IPS-11a (cell line): ENCODE measurements around the gene NDUFC2.
"Not testable (repeated sequence)": the region's sequence is repeated elsewhere in the genome, so short reads cannot be mapped to it uniquely, and the experiment has no call there.

Source experiments
- H3K4me3 ChIP-seq: one replicate; pipeline ENCODE4 v1.5.1; 2013; ENCODE audit warnings: low read depth, low read length, control low read depth

NDUFC2 gene

DNA sequence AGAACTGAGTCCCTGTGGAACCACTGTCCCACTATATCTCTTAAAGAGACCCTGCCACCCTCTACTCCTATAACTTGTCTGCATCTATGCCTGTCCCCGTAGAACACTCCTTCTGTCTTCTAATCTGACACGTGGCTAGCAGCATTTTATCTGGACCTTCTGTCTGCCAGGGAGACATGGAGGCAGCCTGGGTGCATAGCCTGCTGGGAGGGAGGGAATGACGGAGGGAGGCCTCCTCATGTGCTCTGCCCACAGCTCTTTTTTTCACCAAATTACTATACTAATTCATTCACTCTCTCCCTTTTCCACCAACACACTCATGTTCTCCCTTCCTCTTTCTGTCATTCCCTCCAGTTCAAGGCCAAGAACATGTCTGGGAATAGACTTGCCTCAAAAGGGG, 23.6 kb downstream of the NDUFC2 start:
- no peak overlapping the region for H3K4me3 ChIP-seq

DNA sequence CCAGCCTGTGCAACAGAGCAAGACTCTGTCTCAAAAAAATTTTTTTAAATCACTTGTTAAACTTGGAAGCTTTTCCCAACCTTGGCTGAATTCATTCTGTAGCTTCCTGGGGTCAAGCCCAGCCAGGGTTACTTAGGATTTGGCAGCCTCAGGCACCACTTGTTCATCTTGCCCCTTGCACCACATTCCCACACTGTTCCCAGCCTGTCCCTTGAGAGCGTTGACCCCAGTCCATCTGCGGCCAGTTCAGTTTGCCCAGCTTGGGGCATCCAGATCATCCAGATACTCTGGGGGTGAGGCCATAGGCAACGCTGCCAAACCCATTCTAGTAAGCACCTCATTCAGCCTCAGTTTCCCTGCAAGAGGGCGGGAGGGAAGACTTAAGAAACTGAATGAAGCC, 24.7 kb downstream of the NDUFC2 start:
- no peak overlapping the region for H3K4me3 ChIP-seq

GRCh38 chr11:78050964-78051831, 28.5 kb downstream of the NDUFC2 start:
- H3K4me3 ChIP-seq, result no peak overlapping the region

DNA sequence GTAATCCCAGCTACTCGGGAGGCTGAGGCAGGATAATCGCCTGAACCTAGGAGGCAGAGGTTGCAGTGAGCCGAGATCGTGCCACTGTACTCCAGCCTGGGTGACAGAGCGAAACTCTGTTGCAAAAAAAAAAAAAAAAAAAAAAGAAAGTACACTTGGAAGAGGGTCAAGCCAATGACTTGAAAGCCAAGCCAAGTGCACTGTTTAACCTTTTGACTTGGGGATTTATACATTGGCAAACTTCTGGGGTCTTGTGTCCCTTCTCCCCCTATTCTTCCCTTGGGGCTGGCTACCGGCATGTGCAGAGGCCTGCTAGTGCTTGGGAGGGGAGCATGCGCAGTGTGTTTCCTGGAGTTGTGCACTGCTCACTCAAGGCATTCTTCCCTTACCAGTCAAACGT, 30.3 kb downstream of the NDUFC2 start:
- no peak overlapping the region for H3K4me3 ChIP-seq

- no peak overlapping the region for H3K4me3 ChIP-seq
Observed at GRCh38 chr11:78048561-78048960, 31.1 kb downstream of the NDUFC2 start.

GRCh38 chr11:78046486-78046854, 33.2 kb downstream of the NDUFC2 start:
- H3K4me3 ChIP-seq, result no peak overlapping the region

DNA sequence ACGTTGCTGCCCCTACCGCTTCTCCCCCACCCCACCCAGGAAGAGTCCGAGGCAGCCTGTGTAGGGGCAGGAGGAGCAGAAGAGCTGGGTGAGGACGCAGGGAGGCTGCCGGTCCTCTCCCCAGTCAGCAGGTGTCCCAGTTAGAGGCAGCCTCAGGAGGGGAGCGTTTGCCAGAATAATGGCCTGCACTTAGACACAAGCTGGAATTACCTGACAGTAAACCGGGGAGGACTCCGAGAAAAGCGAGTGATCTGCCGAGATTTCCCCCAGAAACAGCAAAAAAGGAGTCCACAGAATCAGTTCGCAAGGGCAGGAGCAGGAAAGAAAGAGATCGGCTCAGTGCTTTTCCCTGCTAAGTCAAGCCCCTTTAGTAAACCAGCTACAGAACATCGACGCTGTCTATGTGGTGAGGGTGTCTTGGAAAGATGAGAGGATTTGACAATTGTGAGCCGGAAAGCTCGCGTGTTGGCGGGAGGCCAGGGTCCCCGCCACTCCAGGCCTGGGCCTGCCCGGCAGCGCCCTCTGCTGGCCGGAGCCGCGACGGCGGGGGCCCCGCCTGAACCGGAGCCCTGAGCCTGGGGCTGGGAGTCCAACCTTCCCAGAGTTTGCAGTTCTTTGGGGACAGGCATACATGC, 33.7 kb downstream of the NDUFC2 start:
- H3K4me3 ChIP-seq, result no peak overlapping the region

DNA sequence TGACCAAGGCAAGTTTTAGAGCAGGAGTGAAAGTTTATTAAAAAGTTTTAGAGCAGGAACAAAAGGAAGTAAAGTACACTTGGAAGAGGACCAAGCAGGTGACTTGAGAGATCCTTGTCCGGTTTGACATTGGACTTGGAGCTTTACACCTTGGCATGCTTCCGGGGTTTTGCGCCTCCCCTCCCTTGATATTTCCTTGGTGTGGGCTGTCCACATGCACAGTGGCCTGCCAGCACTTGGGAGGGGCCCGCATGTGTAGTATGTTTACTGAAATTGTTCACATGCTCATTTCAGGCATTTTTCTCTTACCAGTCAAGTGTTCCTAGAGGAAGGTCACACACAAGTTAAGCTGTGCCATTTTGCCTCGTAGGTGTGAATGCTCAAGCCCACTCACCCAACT, 35.0 kb downstream of the NDUFC2 start:
- H3K4me3 ChIP-seq, result no peak overlapping the region

GRCh38 chr11:78041843-78042440, 37.7 kb downstream of the NDUFC2 start:
- no peak overlapping the region for H3K4me3 ChIP-seq

- H3K4me3 ChIP-seq, result not testable (repeated sequence)
Observed at GRCh38 chr11:78041380-78041719, 38.3 kb downstream of the NDUFC2 start.

GRCh38 chr11:78040691-78041379, 38.8 kb downstream of the NDUFC2 start:
- no peak overlapping the region for H3K4me3 ChIP-seq

DNA sequence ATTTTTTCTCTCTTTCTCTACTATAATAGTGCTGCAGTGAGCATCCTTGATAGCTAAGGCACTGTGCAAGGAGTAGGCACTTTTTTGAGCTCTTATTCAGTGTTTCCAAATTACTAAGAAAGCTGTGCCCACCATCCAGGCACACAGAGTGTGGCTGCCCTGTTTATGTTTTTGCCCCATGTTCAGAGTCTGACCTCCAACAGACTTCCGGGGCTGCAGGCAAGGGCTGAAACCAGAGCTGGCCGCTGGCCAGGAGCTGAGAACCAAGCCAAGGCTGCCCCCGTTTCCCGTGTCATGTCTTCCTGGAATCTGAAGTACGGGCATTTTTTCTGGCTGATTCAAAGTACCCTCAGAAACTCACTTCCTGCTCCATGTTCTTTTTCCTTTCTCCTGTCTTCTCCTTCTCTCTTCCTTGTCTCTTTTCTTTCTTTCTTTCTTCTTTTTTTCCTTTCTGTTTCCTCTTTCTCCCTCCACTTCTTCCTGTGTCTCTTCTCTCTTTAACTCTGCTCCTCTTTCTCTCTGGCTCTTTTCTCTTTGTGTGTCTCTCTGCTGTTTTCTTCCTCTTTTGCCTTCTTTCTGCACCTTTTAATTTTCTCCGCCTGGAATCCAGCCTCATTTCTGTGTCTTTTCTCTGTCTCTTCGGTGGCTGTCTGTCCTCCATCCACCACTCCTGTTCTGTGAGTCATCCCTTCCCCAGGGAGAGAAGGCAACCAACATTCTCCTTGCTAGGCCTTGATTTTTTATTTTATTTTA, 39.6 kb downstream of the NDUFC2 start:
- no peak overlapping the region for H3K4me3 ChIP-seq

DNA sequence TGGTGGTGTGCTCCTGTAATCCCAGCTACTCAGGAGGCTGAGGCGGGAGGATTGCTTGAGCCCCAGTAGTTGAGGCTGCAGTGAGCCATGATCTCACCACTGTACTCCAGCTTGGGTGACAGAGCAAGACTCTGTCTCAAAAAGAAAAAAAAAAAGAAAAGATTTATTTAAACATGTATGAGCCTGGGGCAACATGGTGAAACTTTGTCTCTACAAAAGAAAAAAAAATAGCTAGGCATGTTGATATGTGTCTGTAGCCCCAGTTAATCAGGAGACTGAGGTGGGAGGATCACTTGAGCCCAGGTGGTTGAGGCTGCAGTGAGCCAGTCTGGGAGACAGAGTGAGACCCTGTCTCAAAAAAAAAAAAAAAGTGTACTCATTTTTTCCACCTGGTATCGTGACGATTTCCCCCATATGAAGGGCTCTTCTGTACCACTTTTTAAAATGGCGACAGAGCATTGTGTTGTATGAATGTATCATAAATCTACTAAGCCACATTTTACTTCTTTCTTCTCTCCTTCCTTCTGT, 40.2 kb downstream of the NDUFC2 start:
- H3K4me3 ChIP-seq, result no peak overlapping the region

DNA sequence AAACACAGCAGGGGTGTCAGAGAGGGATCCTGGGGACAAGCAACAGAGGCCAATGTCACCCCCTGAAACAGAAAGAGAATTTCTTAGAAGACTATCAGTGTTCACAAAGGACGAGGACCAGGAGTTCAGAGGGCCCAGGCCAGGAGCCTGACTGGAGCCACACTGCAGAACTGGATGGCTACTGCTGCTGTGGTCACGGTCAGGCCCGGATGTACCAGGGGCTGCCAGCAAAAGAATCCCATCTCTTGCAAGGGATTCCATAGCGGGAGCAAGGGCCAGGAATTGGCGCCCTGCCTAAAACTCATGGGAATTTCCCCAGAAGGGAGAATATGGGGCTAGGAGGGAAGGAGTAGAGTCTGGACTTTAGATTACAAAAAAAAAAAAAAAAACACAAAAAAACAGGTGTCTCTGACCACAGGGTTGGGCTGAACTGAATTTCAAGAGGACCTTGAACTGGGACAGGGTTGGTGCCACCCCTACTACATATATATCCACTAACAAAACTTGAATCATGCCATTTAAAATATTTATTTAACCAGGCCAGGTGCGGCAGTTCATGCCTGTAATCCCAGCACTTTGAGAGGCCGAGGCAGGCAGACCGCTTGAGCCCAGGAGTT, 40.9 kb downstream of the NDUFC2 start:
- no peak overlapping the region for H3K4me3 ChIP-seq

- no peak overlapping the region for H3K4me3 ChIP-seq
Observed at GRCh38 chr11:78037825-78038620, 41.6 kb downstream of the NDUFC2 start.

GRCh38 chr11:78037056-78037455, 42.6 kb downstream of the NDUFC2 start:
- no peak overlapping the region for H3K4me3 ChIP-seq

- no peak overlapping the region for H3K4me3 ChIP-seq
Observed at GRCh38 chr11:78036313-78036712, 43.3 kb downstream of the NDUFC2 start.

DNA sequence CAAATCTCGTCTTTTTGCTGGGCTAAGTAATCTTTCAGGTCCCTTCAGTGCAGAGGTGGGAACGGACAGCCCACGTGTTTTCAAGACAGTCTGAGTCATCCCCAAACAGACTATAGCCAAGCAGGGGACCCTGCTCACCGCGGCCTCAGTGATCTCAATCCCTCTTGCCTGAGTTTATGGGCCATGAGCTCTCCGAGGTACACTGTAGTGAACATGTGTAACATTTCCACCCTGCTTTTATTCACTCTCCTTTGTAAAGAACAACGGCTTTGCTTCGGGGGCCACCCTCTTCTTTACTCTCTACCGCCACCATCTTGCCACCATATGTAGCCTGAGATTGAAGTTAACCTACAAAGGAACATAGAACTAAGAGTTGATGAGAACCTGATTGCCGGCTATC, 45.0 kb downstream of the NDUFC2 start:
- no peak overlapping the region for H3K4me3 ChIP-seq

DNA sequence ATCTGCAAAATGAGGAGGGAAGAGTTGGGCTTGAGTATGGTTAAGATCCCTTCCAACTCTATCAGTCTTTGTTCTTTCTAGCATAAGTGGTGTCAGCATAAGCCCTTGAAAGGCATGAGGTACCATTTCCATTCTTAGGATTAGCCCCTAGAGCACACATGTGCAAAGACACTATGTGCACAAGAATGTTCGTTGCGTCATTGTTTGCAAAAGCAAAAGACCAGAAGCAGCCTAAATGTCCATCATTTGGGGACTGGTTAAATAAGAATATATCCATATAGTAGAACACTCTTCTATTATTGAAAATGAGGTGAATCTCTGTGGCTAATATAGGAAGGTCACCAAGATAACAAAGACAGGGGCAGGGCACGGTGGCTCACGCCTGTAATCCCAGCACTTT, 46.6 kb downstream of the NDUFC2 start:
- no peak overlapping the region for H3K4me3 ChIP-seq
